Activated CD8-positive, alpha-beta memory T cell treated with anti-CD3 and anti-CD28 coated beads, Interleukin-2, amount 10 ng/mL, durations not matched to agents 7 days and 5 days (primary cell): ENCODE data around the gene IGF2R. TPM values are rescaled to one million over a fixed set of nuclear protein-coding genes. Genes with fewer than 3 reads are reported as not detected.
"Not testable (repeated sequence)": the region's sequence is repeated elsewhere in the genome, so short reads cannot be mapped to it uniquely, and the experiment has no call there.

Experiments used
- ATAC-seq: fragments of 150-1000 bp; cut with Tn5 transposase; one replicate; pipeline ENCODE4 v1.10.0; 2021; ENCODE audit warnings: moderate library complexity
- CTCF ChIA-PET: fragments of 350-600 bp; sonication (Branson Sonifier 250); formaldehyde crosslinking; loops from one replicate; lab custom pipeline; 2021; ENCODE audit warnings: antibody characterized with exemption; lab: Charles Lee
- DNase-seq: peaks from one replicate; pipeline ENCODE4 v3.0.0-alpha.2; 2020
- H3K27ac Mint-ChIP-seq: one replicate; pipeline ENCODE4 v1.8.0; 2021; ENCODE audit warnings: mild to moderate bottlenecking, mixed read lengths
- H3K27me3 Mint-ChIP-seq: one replicate; pipeline ENCODE4 v1.8.0; 2021; ENCODE audit warnings: mixed read lengths
- H3K36me3 Mint-ChIP-seq: one replicate; pipeline ENCODE4 v1.8.0; 2021; ENCODE audit warnings: mild to moderate bottlenecking, mixed read lengths
- H3K4me1 Mint-ChIP-seq: one replicate; pipeline ENCODE4 v1.8.0; 2021; ENCODE audit warnings: mixed read lengths
- H3K4me3 Mint-ChIP-seq: one replicate; pipeline ENCODE4 v1.8.0; 2021; ENCODE audit warnings: mild to moderate bottlenecking, moderate library complexity, mixed read lengths
- H3K9me3 Mint-ChIP-seq: one replicate; pipeline ENCODE4 v1.8.0; 2022; ENCODE audit warnings: low read depth, mixed read lengths
- total RNA-seq, 2 experiments: library from RNA; stranded (reverse); gene quantifications; one replicate each; pipeline ENCODE4 v1.2.3, GENCODE V29; 2021

IGF2R gene
- total RNA-seq, 2 experiments from 2014 or later = 74.5 to 83.1 TPM

- no peak overlapping the region for H3K4me3 Mint-ChIP-seq
- peaks cover 12% of the 10 kb centered on the region for H3K4me1 Mint-ChIP-seq
- no peak overlapping the region for H3K27ac Mint-ChIP-seq
- peaks cover 29% of the 10 kb centered on the region for H3K27me3 Mint-ChIP-seq
- H3K36me3 Mint-ChIP-seq = no peaks in the 10 kb centered on the region
- DNase-seq (no peak), ATAC-seq (no peak)
- CTCF ChIA-PET = no interaction called here
- no peaks in the 10 kb centered on the region for H3K9me3 Mint-ChIP-seq
These were observed 9.5 kb upstream of the IGF2R start for GRCh38 chr6:159959165-159959975.

DNA sequence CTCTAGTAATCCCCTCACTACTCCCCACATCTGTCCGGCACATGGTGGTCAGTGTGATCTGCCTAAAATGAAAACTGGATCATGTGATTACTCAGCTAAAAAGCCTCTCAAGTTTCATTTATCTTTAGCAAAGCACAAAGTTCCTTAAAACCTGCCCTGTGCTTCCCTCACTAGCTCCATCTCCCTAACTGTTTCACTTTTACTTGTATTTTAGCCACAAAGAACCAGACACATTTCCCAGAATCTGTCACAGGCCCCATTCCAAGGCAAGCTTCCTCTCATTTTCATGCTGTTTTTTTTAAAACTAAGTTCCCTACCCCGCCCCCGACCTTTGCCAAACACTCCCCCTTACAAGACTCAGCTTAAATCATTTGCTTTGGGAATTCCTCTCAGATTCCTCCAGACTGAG, 8.9 kb upstream of the IGF2R start:
- no peaks in the 10 kb centered on the region for H3K36me3 Mint-ChIP-seq
- ATAC-seq = no peak
- no peak overlapping the region for H3K27ac Mint-ChIP-seq
- H3K4me1 Mint-ChIP-seq = peaks cover 12% of the 10 kb centered on the region
- H3K4me3 Mint-ChIP-seq = no peak overlapping the region
- CTCF ChIA-PET = no interaction called here
- H3K9me3 Mint-ChIP-seq = no peaks in the 10 kb centered on the region
- DNase-seq = no peak
- H3K27me3 Mint-ChIP-seq = peaks cover 29% of the 10 kb centered on the region

- Mint-ChIP-seq H3K4me3 (no peak overlapping the region), H3K27me3 (peaks cover 29% of the 10 kb centered on the region), H3K4me1 (peaks cover 12% of the 10 kb centered on the region), H3K9me3 (no peaks in the 10 kb centered on the region), H3K27ac (no peak overlapping the region), H3K36me3 (no peaks in the 10 kb centered on the region)
- DNase-seq (no peak), ATAC-seq (no peak)
- CTCF ChIA-PET = no interaction called here
These were observed 8.4 kb upstream of the IGF2R start for GRCh38 chr6:159960485-159960884.

GRCh38 chr6:159961528-159961927, 7.4 kb upstream of the IGF2R start:
- CTCF ChIA-PET = interaction anchor here (0.7 kb wide), 1 partner anchor 20 kb away, joined by 3 read pairs; no protein-coding TSS in a partner anchor

DNA sequence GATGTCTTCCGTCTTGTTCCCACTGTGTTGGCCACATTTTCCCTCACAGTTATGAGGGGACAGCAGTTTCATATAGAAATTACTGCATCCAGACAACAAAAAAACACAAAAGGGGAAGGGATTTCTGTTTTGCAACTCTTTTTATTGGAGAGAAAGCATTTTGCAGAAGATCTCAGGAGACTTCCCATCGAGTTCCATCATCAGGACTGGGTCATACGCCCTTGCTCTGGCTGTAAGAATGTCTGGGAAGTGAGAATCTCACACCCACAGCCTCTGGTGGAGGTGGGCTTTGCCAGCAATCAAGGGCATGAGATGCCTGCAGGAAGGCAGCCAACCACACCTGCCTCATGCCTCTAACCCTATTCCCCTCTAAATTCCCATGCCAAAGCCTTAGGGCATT, 5.8 kb upstream of the IGF2R start:
- peaks cover 39% of the 10 kb centered on the region for H3K27me3 Mint-ChIP-seq
- H3K36me3 Mint-ChIP-seq = no peaks in the 10 kb centered on the region
- H3K4me1 Mint-ChIP-seq = peaks cover 17% of the 10 kb centered on the region
- no peaks in the 10 kb centered on the region for H3K9me3 Mint-ChIP-seq
- DNase-seq (no peak), ATAC-seq (no peak)
- H3K27ac Mint-ChIP-seq = no peak overlapping the region
- H3K4me3 Mint-ChIP-seq = no peak overlapping the region
- CTCF ChIA-PET = no interaction called here

More at GRCh38 chr6:159961528-159961927, 7.4 kb upstream of the IGF2R start:
- Mint-ChIP-seq H3K4me3 (no peak overlapping the region), H3K36me3 (no peaks in the 10 kb centered on the region), H3K27me3 (peaks cover 31% of the 10 kb centered on the region), H3K9me3 (no peaks in the 10 kb centered on the region), H3K4me1 (peaks cover 12% of the 10 kb centered on the region), H3K27ac (no peak overlapping the region)
- DNase-seq (no peak), ATAC-seq (no peak)

DNA sequence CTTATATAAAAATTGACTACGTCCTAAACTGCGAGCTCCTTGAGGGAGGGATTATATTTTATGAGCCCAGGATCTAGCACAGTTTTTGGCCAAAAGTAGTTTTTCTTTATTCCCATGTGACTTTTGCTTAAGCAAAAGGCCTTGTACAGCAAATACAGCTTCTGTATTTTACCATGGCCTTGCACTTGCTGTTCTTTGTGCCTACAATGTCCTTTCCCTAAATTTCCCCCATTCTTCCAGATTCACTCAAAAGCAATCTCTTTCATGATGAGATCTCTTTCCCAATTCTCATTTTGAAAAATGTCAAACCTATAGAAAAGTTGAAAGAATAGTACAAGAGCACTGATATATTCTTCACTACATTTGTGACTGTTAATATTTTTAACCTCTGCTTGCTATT, 4.8 kb upstream of the IGF2R start:
- no peaks in the 10 kb centered on the region for H3K9me3 Mint-ChIP-seq
- peaks cover 39% of the 10 kb centered on the region for H3K27me3 Mint-ChIP-seq
- ATAC-seq (no peak), DNase-seq (no peak)
- H3K4me3 Mint-ChIP-seq = no peak overlapping the region
- H3K27ac Mint-ChIP-seq = no peak overlapping the region
- peaks cover 19% of the 10 kb centered on the region for H3K4me1 Mint-ChIP-seq
- H3K36me3 Mint-ChIP-seq = no peaks in the 10 kb centered on the region
- CTCF ChIA-PET = interaction anchor here (1.0 kb wide), 1 partner anchor 13 kb away, joined by 3 read pairs; no protein-coding TSS in a partner anchor

GRCh38 chr6:159966339-159966738, 2.5 kb upstream of the IGF2R start:
- peaks cover 33% of the 10 kb centered on the region for H3K27me3 Mint-ChIP-seq
- peaks cover 6% of the 10 kb centered on the region for H3K36me3 Mint-ChIP-seq
- ATAC-seq (no peak), DNase-seq (no peak)
- no peaks in the 10 kb centered on the region for H3K9me3 Mint-ChIP-seq
- CTCF ChIA-PET = no interaction called here
- no peak overlapping the region for H3K27ac Mint-ChIP-seq
- peaks cover 24% of the 10 kb centered on the region for H3K4me1 Mint-ChIP-seq
- no peak overlapping the region for H3K4me3 Mint-ChIP-seq

GRCh38 chr6:159966981-159967380, 1.9 kb upstream of the IGF2R start:
- Mint-ChIP-seq H3K36me3 (peaks cover 6% of the 10 kb centered on the region), H3K4me3 (no peak overlapping the region), H3K27me3 (peaks cover 28% of the 10 kb centered on the region), H3K9me3 (no peaks in the 10 kb centered on the region), H3K4me1 (peaks cover 29% of the 10 kb centered on the region), H3K27ac (no peak overlapping the region)
- DNase-seq = no peak
- CTCF ChIA-PET = no interaction called here
- no peak for ATAC-seq

DNA sequence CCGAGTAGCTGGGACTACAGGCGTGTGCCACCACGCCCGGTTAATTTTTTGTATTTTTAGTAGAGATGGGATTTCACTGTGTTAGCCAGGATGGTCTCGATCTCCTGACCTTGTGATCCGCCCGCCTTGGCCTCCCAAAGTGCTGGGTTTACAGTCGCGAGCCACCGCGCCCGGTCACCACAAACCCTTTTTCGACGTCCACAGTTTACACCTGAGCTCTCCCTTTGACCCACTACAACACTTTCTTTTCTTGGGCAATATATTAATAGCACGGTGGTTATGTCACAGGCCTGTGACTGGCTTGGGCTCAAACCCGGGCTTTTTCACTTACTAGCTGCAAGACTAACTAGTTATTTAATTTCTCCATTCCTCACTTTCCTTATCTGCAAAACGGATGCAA, 1.3 kb upstream of the IGF2R start:
- peaks cover 23% of the 10 kb centered on the region for H3K27me3 Mint-ChIP-seq
- CTCF ChIA-PET = interaction anchor here (0.8 to 1.4 kb wide), 2 partner anchors 15 to 20 kb away, joined by 3 read pairs; no protein-coding TSS in a partner anchor
- H3K9me3 Mint-ChIP-seq, ATAC-seq, H3K36me3 Mint-ChIP-seq, DNase-seq, H3K27ac Mint-ChIP-seq: not testable (repeated sequence)
- peaks cover 35% of the 10 kb centered on the region for H3K4me1 Mint-ChIP-seq
- peak overlapping the region; percentile 79 for H3K4me3 Mint-ChIP-seq

- Mint-ChIP-seq H3K27ac (peak overlapping the region; percentile 93), H3K9me3 (no peaks in the 10 kb centered on the region), H3K4me3 (peak overlapping the region; percentile 92), H3K4me1 (peaks cover 53% of the 10 kb centered on the region), H3K27me3 (peaks cover 14% of the 10 kb centered on the region), H3K36me3 (peaks cover 6% of the 10 kb centered on the region)
- CTCF ChIA-PET = interaction anchor here (1.1 to 1.7 kb wide), 4 partner anchors 9 to 103 kb away, joined by 3 to 5 read pairs (median 4); no protein-coding TSS in a partner anchor
- ATAC-seq (peak; percentile 54), DNase-seq (no peak)
These were observed 476 bp downstream of the IGF2R start for GRCh38 chr6:159969204-159969912.

GRCh38 chr6:159969921-159970320, 1.0 kb downstream of the IGF2R start:
- Mint-ChIP-seq H3K9me3 (no peaks in the 10 kb centered on the region), H3K36me3 (peaks cover 8% of the 10 kb centered on the region), H3K27ac (peak overlapping the region; percentile 93), H3K4me3 (peak overlapping the region; percentile 92), H3K4me1 (peaks cover 58% of the 10 kb centered on the region), H3K27me3 (peaks cover 13% of the 10 kb centered on the region)
- CTCF ChIA-PET = interaction anchor here (1.1 to 1.7 kb wide), 4 partner anchors 9 to 244 kb away, joined by 3 to 5 read pairs (median 4); no protein-coding TSS in a partner anchor
- ATAC-seq = peak; percentile 29
- peak; percentile 72 for DNase-seq

DNA sequence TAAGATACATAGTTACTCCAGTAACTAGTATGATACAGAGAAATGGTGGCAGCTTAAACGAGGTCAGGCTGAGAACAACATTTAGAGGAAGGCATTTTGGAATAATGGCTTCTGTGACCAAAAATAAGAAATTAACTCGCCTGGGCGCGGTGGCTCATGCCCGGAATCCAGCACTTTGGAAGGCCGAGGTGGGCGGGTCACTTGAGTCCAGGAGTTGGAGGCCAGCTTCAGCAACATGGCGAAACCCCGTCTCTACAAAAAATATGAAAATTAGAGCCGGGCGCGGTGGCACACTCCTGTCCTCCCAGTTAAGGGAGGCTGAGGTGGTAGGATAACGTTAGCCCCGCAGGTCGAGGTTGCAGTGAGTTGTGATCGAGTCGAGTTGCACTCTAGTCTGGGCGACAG, 1.8 kb downstream of the IGF2R start:
- DNase-seq (no peak), ATAC-seq (no peak)
- H3K27ac Mint-ChIP-seq = peak overlapping the region; percentile 93
- CTCF ChIA-PET = interaction anchor here (0.7 to 1.7 kb wide), 3 partner anchors 8 to 245 kb away, joined by 3 to 5 read pairs (median 3); no protein-coding TSS in a partner anchor
- H3K4me1 Mint-ChIP-seq = peaks cover 64% of the 10 kb centered on the region
- H3K27me3 Mint-ChIP-seq = peaks cover 13% of the 10 kb centered on the region
- H3K9me3 Mint-ChIP-seq = no peaks in the 10 kb centered on the region
- H3K36me3 Mint-ChIP-seq = peaks cover 10% of the 10 kb centered on the region
- H3K4me3 Mint-ChIP-seq = peak overlapping the region; percentile 92
